NT2/D1 (cell line): Measurements from ENCODE around the gene ZNF593.

Source experiments
- DNase-seq: peaks from one replicate; pipeline ENCODE4 v3.0.0-alpha.2; 2011; ENCODE audit warnings: low read depth, low spot score
- H3K27me3 ChIP-seq: 2 replicates; pipeline ENCODE4 v1.6.0; 2011; ENCODE audit warnings: mild to moderate bottlenecking; ENCODE audit not compliant: insufficient read length, insufficient read depth
- H3K36me3 ChIP-seq: 2 replicates; pipeline ENCODE4 v1.6.1; 2011; ENCODE audit warnings: mild to moderate bottlenecking, low read length, mixed read lengths; ENCODE audit not compliant: insufficient read depth, insufficient read length
- H3K4me1 ChIP-seq: 2 replicates; pipeline ENCODE4 v1.5.1; 2011; ENCODE audit not compliant: insufficient read depth, insufficient read length
- H3K4me3 ChIP-seq: 2 replicates; pipeline ENCODE4 v1.5.1; 2011; ENCODE audit warnings: low read depth; ENCODE audit not compliant: insufficient read length
- H3K9ac ChIP-seq: 2 replicates; pipeline ENCODE4 v1.6.0; 2011; ENCODE audit warnings: low read depth; ENCODE audit not compliant: insufficient read length
- H3K9me3 ChIP-seq: 2 replicates; pipeline ENCODE4 v1.5.1; 2011; ENCODE audit warnings: mild to moderate bottlenecking, low read length; ENCODE audit not compliant: insufficient read depth
- SUZ12 ChIP-seq: IDR thresholded peaks from 2 replicates; pipeline ENCODE4 v1.6.1; 2011; ENCODE audit not compliant: insufficient read length, insufficient read depth; ENCODE audit errors: extremely low read depth
- YY1 ChIP-seq: IDR thresholded peaks from 2 replicates; pipeline ENCODE4 v1.6.1; 2011; ENCODE audit not compliant: insufficient read length, insufficient read depth
- ZNF274 ChIP-seq: IDR thresholded peaks from 2 replicates; pipeline ENCODE4 v1.6.1; 2011; ENCODE audit warnings: mild to moderate bottlenecking, low read depth, low read length

The ZNF593 gene

DNA sequence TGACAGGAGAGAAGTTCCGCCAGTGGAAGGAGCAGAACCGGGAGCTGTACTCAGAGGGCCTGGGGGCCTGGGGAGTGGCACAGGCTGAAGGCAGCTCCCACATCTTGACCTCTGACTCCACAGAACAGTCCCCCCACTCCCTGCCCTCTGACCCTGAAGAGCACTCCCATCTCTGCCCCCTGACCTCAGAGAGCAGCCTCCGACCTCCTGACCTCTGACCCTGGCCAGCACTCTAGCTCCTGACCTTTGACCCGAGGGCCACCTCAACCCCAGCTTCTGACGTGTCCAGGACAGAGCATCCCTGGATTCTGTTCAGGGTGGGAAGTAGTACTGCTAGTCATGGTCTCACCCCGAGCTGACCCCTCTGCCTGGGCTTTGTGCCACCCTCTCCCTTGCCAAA lies 19.6 kb downstream of the ZNF593 start:
- TF ChIP-seq SUZ12 (no peak), ZNF274 (no peak), YY1 (no peak)
- H3K36me3 ChIP-seq, result peaks cover 48% of the 10 kb centered on the region
- DNase-seq, result no peak
- no peaks in the 10 kb centered on the region for H3K9me3 ChIP-seq
- no peaks in the 10 kb centered on the region for H3K27me3 ChIP-seq
- H3K9ac ChIP-seq, result no peak overlapping the region
- no peak overlapping the region for H3K4me3 ChIP-seq
- peaks cover 6% of the 10 kb centered on the region for H3K4me1 ChIP-seq

DNA sequence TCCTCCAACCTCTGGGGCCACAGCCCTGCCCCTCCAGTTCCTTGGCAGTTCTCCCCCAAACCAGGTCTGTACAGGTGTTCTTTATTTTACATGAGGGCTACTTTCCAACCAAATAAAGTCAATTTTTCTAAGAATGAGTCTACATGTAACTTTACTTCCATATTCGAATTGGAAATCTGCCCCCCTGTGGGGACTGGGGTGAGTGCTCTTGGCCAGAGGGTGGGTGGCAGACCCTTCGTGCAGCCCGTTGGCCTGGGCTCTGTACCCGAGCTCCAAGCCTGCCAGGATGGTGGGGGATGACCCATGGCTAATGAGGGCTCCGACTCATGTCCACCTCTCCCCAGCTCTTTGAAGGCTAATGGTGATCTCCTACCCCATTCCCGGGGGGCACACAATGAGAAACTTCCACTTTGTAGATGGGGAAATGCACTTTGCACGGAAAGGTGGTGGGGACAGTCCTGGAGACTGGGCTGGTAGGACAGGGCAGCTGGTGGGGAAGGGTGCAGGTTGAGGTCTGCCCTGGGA lies 20.1 kb downstream of the ZNF593 start:
- Histone ChIP-seq H3K4me1 (peaks cover 6% of the 10 kb centered on the region), H3K9me3 (no peaks in the 10 kb centered on the region), H3K27me3 (no peaks in the 10 kb centered on the region), H3K4me3 (no peak overlapping the region), H3K9ac (no peak overlapping the region), H3K36me3 (peaks cover 43% of the 10 kb centered on the region)
- no peak for DNase-seq
- no peak for TF ChIP-seq SUZ12
- no peak for TF ChIP-seq YY1
- TF ChIP-seq ZNF274, result no peak

DNA sequence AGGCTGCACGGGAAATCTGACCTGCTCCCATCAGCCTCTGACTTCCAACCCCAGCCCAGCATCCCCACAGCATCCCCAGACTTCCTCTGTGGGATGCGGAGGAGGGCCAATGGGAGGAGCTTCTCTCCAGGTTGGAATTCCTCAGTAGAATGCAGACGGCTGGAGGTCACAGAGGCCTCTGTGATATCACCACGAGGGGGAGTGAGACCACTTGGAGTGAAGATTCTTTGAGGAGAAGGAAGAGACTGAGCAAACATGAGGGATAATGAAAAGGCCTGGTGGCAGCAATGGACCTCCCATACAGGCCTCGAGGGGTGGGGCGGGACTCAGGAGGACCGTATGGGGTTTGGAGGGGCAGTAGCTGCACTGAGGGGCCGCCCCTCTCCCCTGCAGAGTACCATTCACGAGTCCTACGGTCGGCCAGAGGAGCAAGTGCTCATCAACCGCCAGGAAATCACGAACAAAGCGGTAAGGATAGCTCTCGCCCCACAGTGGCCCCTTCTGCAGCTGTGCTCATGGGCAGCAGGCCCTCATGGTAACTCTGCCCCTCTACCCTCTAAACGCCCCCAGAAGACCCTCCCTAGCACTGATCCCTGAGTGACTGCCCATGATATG lies 20.8 kb downstream of the ZNF593 start, which contains the start of gene CATSPER4:
CATSPER4 (plus strand) TSS at position 230 of the 615 bp plus-strand sequence; CDS start at position 256, 26 bp downstream.
- peaks cover 38% of the 10 kb centered on the region for H3K36me3 ChIP-seq
- H3K27me3 ChIP-seq, result no peaks in the 10 kb centered on the region
- H3K9ac ChIP-seq, result no peak within 1 kb of the TSS
- peaks cover 6% of the 10 kb centered on the region for H3K4me1 ChIP-seq
- TF ChIP-seq YY1 (no peak), SUZ12 (no peak), ZNF274 (no peak)
- no peak within 1 kb of the TSS for H3K4me3 ChIP-seq
- DNase-seq, result peak; percentile 91
- no peaks in the 10 kb centered on the region for H3K9me3 ChIP-seq

DNA sequence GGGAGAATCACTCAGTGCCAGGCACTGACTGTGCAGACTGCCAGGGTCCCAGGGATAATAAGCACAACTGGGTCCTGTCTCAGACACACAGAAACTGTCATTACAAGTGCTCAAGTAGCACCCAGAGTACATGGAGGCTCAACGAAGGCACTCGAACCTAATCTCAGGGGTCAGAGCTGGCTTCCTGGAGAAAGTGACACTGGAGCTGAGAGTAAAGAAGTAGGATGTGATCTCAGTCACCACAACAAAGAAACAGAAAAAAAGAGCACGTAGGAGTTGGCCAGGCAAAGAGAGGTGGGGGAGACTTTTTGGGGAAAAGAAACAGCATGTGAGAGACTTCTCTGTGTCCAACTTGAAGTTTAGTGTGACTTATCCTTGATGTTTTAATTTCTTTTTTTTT lies 22.0 kb downstream of the ZNF593 start:
- Histone ChIP-seq H3K4me1 (peaks cover 6% of the 10 kb centered on the region), H3K4me3 (no peak overlapping the region), H3K36me3 (peaks cover 30% of the 10 kb centered on the region), H3K27me3 (no peaks in the 10 kb centered on the region), H3K9ac (no peak overlapping the region), H3K9me3 (no peaks in the 10 kb centered on the region)
- TF ChIP-seq SUZ12 (no peak), ZNF274 (no peak), YY1 (no peak)
- no peak for DNase-seq

DNA sequence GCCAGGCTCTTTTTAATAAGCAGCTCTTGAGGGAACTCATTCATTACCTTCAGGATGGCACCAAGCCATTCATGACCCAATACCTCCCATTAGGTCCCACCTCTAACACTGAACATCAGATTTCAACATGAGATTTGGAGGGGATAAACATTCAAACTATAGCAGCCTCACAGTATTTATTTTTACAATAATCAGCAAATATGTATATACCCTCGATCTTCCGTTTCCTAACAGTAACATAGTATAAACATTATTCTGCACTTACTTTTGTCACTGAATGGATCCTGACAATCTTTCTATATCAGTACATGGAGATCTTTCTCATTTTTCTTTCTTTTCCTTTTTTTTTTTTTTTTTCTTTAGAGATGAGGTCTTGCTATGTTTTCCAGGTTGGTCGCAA lies 26.1 kb downstream of the ZNF593 start:
- TF ChIP-seq SUZ12 (no peak), ZNF274 (no peak), YY1 (no peak)
- Histone ChIP-seq H3K27me3 (no peaks in the 10 kb centered on the region), H3K9me3 (no peaks in the 10 kb centered on the region), H3K36me3 (no peaks in the 10 kb centered on the region), H3K9ac (no peak overlapping the region), H3K4me3 (no peak overlapping the region), H3K4me1 (peaks cover 5% of the 10 kb centered on the region)
- no peak for DNase-seq

DNA sequence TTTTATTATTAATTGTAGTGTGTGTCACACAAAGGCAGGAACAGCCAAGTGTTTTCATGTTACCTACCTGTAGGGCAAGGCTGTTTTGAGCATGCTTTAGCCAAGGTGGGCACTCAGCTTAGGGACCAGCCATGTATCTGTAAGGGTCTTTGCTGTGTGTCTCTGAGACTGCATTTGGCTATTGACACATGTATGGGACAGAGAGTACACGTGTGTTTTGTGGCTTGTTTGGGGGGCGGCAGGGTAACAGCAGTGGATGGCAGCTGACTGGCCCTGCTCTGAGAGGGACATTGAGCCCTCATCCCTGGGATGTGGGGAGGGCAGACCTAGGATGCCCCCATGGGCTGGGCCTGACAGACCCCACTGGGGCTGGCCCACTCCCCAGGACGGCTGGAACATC lies 27.6 kb downstream of the ZNF593 start:
- no peak overlapping the region for H3K9ac ChIP-seq
- TF ChIP-seq SUZ12, result no peak
- TF ChIP-seq YY1, result no peak
- no peak for TF ChIP-seq ZNF274
- DNase-seq, result no peak
- H3K4me1 ChIP-seq, result peaks cover 3% of the 10 kb centered on the region
- H3K9me3 ChIP-seq, result no peaks in the 10 kb centered on the region
- H3K27me3 ChIP-seq, result peaks cover 6% of the 10 kb centered on the region
- no peaks in the 10 kb centered on the region for H3K36me3 ChIP-seq
- no peak overlapping the region for H3K4me3 ChIP-seq

DNA sequence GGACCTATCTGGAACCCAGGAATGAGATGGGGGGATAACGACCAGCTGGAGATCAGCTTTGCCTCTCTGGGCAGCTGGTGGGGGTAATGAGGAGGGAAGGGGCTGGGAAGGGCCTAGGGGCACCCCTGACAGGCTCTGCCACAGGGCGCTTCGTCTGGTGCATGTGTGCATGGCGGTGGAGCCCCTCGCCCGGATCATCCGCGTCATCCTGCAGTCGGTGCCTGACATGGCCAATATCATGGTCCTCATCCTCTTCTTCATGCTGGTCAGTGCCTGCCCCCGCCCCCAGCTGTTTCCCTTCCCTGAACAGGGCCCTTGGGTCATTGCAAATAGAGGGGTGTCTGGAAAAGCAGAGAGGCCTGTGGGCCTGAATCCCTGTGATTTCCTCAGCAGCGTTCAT lies 28.1 kb downstream of the ZNF593 start:
- H3K27me3 ChIP-seq, result peaks cover 10% of the 10 kb centered on the region
- peaks cover 3% of the 10 kb centered on the region for H3K4me1 ChIP-seq

DNA sequence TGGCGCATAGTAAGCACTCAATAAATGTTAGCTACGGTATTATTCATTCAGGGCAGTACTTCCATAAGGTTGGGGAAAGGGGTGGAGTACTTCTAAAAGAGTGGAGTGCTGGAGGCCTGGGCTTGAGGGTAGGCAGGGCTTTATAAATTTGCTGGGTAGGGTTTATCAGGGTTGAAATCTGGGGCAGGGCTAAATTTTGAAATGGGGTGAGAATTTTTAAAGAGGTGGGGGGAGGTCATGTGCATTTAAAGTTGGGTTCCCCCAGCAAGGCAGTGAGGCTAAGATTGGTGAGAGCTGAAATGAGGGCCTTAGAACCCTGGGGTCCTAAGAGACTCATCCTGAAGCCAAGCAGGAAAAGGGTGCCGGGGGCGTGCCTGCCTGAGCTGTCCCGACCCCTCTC lies 30.7 kb downstream of the ZNF593 start:
- Histone ChIP-seq H3K4me1 (peaks cover 8% of the 10 kb centered on the region), H3K27me3 (peaks cover 20% of the 10 kb centered on the region), H3K36me3 (no peaks in the 10 kb centered on the region), H3K4me3 (no peak overlapping the region), H3K9me3 (no peaks in the 10 kb centered on the region), H3K9ac (no peak overlapping the region)
- no peak for TF ChIP-seq SUZ12
- no peak for DNase-seq

More for the DNA sequence above, 28.1 kb downstream of the ZNF593 start:
- no peaks in the 10 kb centered on the region for H3K36me3 ChIP-seq
- H3K9me3 ChIP-seq, result no peaks in the 10 kb centered on the region
- TF ChIP-seq YY1, result no peak
- TF ChIP-seq ZNF274, result no peak
- no peak for TF ChIP-seq SUZ12
- DNase-seq, result no peak
- H3K9ac ChIP-seq, result no peak overlapping the region
- no peak overlapping the region for H3K4me3 ChIP-seq
